DND-41 (cell line): ENCODE data around the gene TIMM17B.

Experiments used
- CTCF ChIP-seq: IDR thresholded peaks from 2 replicates; pipeline ENCODE4 v1.5.1; 2012; ENCODE audit warnings: borderline replicate concordance, low read length, moderate library complexity, mild to moderate bottlenecking; ENCODE audit not compliant: poor library complexity, severe bottlenecking; ENCODE audit errors: extremely low read depth
- EZH2 ChIP-seq: IDR thresholded peaks from 3 replicates; pipeline ENCODE4 v1.6.1; 2012; ENCODE audit warnings: borderline replicate concordance, low read depth, mild to moderate bottlenecking, moderate library complexity, low read length, inconsistent platforms; ENCODE audit not compliant: severe bottlenecking

- TF ChIP-seq CTCF (no peak), EZH2 (no peak)
Measured at GRCh38 chrX:48904626-48905025, 7.1 kb upstream of the TIMM17B start.
